H1 (cell line): ENCODE results near the gene GGCX. TPM values are rescaled to one million over a fixed set of nuclear protein-coding genes. Genes with fewer than 3 reads are reported as not detected.

Source experiments
- CEBPB ChIP-seq: IDR thresholded peaks from 2 replicates; pipeline ENCODE4 v1.6.1; 2012; ENCODE audit warnings: low read depth, low read length
- EGR1 ChIP-seq: IDR thresholded peaks from 2 replicates; pipeline ENCODE4 v1.6.1; 2011; ENCODE audit warnings: low read depth, low read length, borderline replicate concordance
- EP300 ChIP-seq, 2 experiments: IDR thresholded peaks; 1 replicate in 1 of 2; 2 replicates in 1 of 2; pipeline ENCODE4 v1.6.1; 2011 to 2012; ENCODE audit warnings: low read depth in 2 of 2, low read length in 2 of 2, mild to moderate bottlenecking in 2 of 2, borderline replicate concordance in 1 of 2, inconsistent platforms in 1 of 2, moderate library complexity in 1 of 2
- GABPA ChIP-seq: IDR thresholded peaks from 2 replicates; pipeline ENCODE4 v1.6.1; 2011; ENCODE audit warnings: mild to moderate bottlenecking, low read length, moderate library complexity, borderline replicate concordance; ENCODE audit not compliant: insufficient read depth
- PHF8 ChIP-seq: fragments of 200-600 bp; sonication (generic); conservative IDR thresholded peaks from 2 replicates; pipeline ENCODE4 v1.7.1; 2012; ENCODE audit warnings: low read depth, mild to moderate bottlenecking, inconsistent platforms, low read length, moderate library complexity
- SAP30 ChIP-seq: fragments of 300-600 bp; sonication (generic); IDR thresholded peaks from 2 replicates; pipeline ENCODE4 v1.7.1; 2012; ENCODE audit warnings: low read length, moderate library complexity, mild to moderate bottlenecking, inconsistent platforms; ENCODE audit not compliant: insufficient read depth, insufficient replicate concordance
- TEAD4 ChIP-seq: IDR thresholded peaks from 2 replicates; pipeline ENCODE4 v1.6.1; 2012; ENCODE audit warnings: low read depth, low read length, inconsistent platforms, mixed read lengths
- polyA plus RNA-seq, 7 experiments: library from polyadenylated mRNA; depleted of rRNA in 3 of 7; stranded (reverse) in 5 of 7; unstranded in 2 of 7; fragments of >200 nt in 5 of 7; fragments of 200-250 nt in 2 of 7; gene quantifications; 1 replicate in 5 of 7; 2 replicates in 1 of 7; 4 replicates in 1 of 7; pipeline versions ENCODE4 v1.2.1 to v1.2.3, GENCODE V29; 2011 to 2013; ENCODE audit warnings: missing spikeins in 2 of 7, mixed read lengths in 2 of 7
- total RNA-seq: library from RNA; stranded (reverse); fragmentation: NEBNext Ultra II Directional; extraction: Animal tissue kit (Norgen Biotek cat#: 25700); gene quantifications from 2 replicates; pipeline ENCODE4 v1.2.1, GENCODE V29; 2021
- TF ChIP-seq, protein P1 (sequence below): fragments of 300-600 bp; sonication (generic); IDR thresholded peaks from 2 replicates; pipeline ENCODE4 v1.7.1; 2012; ENCODE audit warnings: low read length, moderate library complexity, mild to moderate bottlenecking, inconsistent platforms; ENCODE audit not compliant: insufficient replicate concordance

The GGCX gene
- total and polyA plus RNA-seq, 2 of the 8 experiments (the other 6 are each of a cell fraction or from before 2014, with no cell fraction given) = 29.4 to 33.8 TPM

DNA sequence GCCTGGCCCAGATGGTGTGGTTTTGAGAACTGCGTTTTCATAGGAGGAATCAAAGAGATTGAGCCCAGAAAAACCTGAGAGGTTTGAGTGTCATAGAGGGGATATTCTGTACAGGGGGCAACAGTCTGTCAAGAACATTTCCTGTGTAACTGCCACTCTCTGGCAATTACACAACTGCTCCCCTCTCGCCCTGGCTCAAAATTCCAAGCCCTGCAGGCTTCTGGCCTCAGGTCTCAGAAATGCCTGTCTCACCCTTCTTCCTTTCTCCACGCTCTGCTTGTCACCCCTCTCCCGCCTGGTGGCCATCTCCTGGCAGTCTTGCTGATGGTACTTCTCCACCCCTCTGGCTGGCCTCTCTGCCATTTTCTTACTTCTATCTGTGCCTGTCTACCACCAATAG is 26.9 kb upstream of the GGCX start (continued):
- TF ChIP-seq, protein P1, sequence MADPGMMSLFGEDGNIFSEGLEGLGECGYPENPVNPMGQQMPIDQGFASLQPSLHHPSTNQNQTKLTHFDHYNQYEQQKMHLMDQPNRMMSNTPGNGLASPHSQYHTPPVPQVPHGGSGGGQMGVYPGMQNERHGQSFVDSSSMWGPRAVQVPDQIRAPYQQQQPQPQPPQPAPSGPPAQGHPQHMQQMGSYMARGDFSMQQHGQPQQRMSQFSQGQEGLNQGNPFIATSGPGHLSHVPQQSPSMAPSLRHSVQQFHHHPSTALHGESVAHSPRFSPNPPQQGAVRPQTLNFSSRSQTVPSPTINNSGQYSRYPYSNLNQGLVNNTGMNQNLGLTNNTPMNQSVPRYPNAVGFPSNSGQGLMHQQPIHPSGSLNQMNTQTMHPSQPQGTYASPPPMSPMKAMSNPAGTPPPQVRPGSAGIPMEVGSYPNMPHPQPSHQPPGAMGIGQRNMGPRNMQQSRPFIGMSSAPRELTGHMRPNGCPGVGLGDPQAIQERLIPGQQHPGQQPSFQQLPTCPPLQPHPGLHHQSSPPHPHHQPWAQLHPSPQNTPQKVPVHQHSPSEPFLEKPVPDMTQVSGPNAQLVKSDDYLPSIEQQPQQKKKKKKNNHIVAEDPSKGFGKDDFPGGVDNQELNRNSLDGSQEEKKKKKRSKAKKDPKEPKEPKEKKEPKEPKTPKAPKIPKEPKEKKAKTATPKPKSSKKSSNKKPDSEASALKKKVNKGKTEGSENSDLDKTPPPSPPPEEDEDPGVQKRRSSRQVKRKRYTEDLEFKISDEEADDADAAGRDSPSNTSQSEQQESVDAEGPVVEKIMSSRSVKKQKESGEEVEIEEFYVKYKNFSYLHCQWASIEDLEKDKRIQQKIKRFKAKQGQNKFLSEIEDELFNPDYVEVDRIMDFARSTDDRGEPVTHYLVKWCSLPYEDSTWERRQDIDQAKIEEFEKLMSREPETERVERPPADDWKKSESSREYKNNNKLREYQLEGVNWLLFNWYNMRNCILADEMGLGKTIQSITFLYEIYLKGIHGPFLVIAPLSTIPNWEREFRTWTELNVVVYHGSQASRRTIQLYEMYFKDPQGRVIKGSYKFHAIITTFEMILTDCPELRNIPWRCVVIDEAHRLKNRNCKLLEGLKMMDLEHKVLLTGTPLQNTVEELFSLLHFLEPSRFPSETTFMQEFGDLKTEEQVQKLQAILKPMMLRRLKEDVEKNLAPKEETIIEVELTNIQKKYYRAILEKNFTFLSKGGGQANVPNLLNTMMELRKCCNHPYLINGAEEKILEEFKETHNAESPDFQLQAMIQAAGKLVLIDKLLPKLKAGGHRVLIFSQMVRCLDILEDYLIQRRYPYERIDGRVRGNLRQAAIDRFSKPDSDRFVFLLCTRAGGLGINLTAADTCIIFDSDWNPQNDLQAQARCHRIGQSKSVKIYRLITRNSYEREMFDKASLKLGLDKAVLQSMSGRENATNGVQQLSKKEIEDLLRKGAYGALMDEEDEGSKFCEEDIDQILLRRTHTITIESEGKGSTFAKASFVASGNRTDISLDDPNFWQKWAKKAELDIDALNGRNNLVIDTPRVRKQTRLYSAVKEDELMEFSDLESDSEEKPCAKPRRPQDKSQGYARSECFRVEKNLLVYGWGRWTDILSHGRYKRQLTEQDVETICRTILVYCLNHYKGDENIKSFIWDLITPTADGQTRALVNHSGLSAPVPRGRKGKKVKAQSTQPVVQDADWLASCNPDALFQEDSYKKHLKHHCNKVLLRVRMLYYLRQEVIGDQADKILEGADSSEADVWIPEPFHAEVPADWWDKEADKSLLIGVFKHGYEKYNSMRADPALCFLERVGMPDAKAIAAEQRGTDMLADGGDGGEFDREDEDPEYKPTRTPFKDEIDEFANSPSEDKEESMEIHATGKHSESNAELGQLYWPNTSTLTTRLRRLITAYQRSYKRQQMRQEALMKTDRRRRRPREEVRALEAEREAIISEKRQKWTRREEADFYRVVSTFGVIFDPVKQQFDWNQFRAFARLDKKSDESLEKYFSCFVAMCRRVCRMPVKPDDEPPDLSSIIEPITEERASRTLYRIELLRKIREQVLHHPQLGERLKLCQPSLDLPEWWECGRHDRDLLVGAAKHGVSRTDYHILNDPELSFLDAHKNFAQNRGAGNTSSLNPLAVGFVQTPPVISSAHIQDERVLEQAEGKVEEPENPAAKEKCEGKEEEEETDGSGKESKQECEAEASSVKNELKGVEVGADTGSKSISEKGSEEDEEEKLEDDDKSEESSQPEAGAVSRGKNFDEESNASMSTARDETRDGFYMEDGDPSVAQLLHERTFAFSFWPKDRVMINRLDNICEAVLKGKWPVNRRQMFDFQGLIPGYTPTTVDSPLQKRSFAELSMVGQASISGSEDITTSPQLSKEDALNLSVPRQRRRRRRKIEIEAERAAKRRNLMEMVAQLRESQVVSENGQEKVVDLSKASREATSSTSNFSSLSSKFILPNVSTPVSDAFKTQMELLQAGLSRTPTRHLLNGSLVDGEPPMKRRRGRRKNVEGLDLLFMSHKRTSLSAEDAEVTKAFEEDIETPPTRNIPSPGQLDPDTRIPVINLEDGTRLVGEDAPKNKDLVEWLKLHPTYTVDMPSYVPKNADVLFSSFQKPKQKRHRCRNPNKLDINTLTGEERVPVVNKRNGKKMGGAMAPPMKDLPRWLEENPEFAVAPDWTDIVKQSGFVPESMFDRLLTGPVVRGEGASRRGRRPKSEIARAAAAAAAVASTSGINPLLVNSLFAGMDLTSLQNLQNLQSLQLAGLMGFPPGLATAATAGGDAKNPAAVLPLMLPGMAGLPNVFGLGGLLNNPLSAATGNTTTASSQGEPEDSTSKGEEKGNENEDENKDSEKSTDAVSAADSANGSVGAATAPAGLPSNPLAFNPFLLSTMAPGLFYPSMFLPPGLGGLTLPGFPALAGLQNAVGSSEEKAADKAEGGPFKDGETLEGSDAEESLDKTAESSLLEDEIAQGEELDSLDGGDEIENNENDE = no peak
- TF ChIP-seq EGR1 = no peak
- TF ChIP-seq CEBPB = no peak
- TF ChIP-seq GABPA = no peak
- TF ChIP-seq TEAD4 = no peak
- TF ChIP-seq PHF8 = no peak
- no peak for TF ChIP-seq SAP30
- no peak for TF ChIP-seq EP300 (IDR thresholded peaks at IDR 0.05; ENCODE audit: borderline replicate concordance in 1 of 2, low read depth in 2 of 2, low read length in 2 of 2)
